Ureter (tissue), 1 donor: ENCODE data around the gene SMOC2. TPM values are rescaled to one million over a fixed set of nuclear protein-coding genes. Genes with fewer than 3 reads are reported as not detected.
"Not testable (repeated sequence)": the region's sequence is repeated elsewhere in the genome, so short reads cannot be mapped to it uniquely, and the experiment has no call there.

Source experiments
- DNase-seq: peaks from one replicate; pipeline ENCODE4 v3.0.0-alpha.2; 2020; ENCODE audit warnings: low spot score
- total RNA-seq: library from RNA; stranded (reverse); gene quantifications from one replicate; pipeline ENCODE4 v1.2.4, GENCODE V29; 2023
- donor health status: DM: yes; HTN: yes; CAD: no.

The SMOC2 gene
- total RNA-seq, 1 donor from 2014 or later = 26.1 TPM

GRCh38 chr6:168538188-168538891, 97.4 kb downstream of the SMOC2 start:
- DNase-seq = not testable (repeated sequence)

- DNase-seq = no peak
Observed at GRCh38 chr6:168538892-168539811, 98.2 kb downstream of the SMOC2 start.

- no peak for DNase-seq
Observed at GRCh38 chr6:168540713-168541291, 99.8 kb downstream of the SMOC2 start.

- DNase-seq = no peak
Observed at GRCh38 chr6:168541307-168541706, 100.3 kb downstream of the SMOC2 start.

GRCh38 chr6:168542301-168542700, 101.3 kb downstream of the SMOC2 start:
- DNase-seq = no peak

GRCh38 chr6:168545428-168545827, 104.4 kb downstream of the SMOC2 start:
- no peak for DNase-seq

GRCh38 chr6:168546151-168546550, 105.2 kb downstream of the SMOC2 start:
- no peak for DNase-seq

GRCh38 chr6:168546730-168547129, 105.7 kb downstream of the SMOC2 start:
- no peak for DNase-seq

GRCh38 chr6:168550326-168550725, 109.3 kb downstream of the SMOC2 start:
- no peak for DNase-seq

GRCh38 chr6:168554472-168554871, 113.5 kb downstream of the SMOC2 start:
- no peak for DNase-seq

GRCh38 chr6:168554898-168555617, 114.1 kb downstream of the SMOC2 start:
- no peak for DNase-seq

- DNase-seq = no peak
Observed at GRCh38 chr6:168555618-168556273, 114.8 kb downstream of the SMOC2 start.

GRCh38 chr6:168557512-168557911, 116.5 kb downstream of the SMOC2 start:
- DNase-seq = no peak

- DNase-seq = no peak
Observed at GRCh38 chr6:168558686-168559085, 117.7 kb downstream of the SMOC2 start.

- no peak for DNase-seq
Observed at GRCh38 chr6:168559574-168560098, 118.7 kb downstream of the SMOC2 start.

- no peak for DNase-seq
Observed at GRCh38 chr6:168560126-168560525, 119.1 kb downstream of the SMOC2 start.

- DNase-seq = no peak
Observed at GRCh38 chr6:168562576-168563151, 121.7 kb downstream of the SMOC2 start.

GRCh38 chr6:168563656-168564055, 122.7 kb downstream of the SMOC2 start:
- no peak for DNase-seq

GRCh38 chr6:168565112-168565511, 124.1 kb downstream of the SMOC2 start:
- no peak for DNase-seq

- no peak for DNase-seq
Observed at GRCh38 chr6:168570211-168570610, 129.2 kb downstream of the SMOC2 start.

- DNase-seq = no peak
Observed at GRCh38 chr6:168571268-168571667, 130.3 kb downstream of the SMOC2 start.
